ENCODE measurements around the gene CDH3. TPM values are rescaled to one million over a fixed set of nuclear protein-coding genes. Genes with fewer than 3 reads are reported as not detected.

Gene CDH3
- total and polyA plus RNA-seq, 2 of the 8 experiments (the other 6 are each of a cell fraction or from before 2014, with no cell fraction given) = 146 to 171 TPM

DNA sequence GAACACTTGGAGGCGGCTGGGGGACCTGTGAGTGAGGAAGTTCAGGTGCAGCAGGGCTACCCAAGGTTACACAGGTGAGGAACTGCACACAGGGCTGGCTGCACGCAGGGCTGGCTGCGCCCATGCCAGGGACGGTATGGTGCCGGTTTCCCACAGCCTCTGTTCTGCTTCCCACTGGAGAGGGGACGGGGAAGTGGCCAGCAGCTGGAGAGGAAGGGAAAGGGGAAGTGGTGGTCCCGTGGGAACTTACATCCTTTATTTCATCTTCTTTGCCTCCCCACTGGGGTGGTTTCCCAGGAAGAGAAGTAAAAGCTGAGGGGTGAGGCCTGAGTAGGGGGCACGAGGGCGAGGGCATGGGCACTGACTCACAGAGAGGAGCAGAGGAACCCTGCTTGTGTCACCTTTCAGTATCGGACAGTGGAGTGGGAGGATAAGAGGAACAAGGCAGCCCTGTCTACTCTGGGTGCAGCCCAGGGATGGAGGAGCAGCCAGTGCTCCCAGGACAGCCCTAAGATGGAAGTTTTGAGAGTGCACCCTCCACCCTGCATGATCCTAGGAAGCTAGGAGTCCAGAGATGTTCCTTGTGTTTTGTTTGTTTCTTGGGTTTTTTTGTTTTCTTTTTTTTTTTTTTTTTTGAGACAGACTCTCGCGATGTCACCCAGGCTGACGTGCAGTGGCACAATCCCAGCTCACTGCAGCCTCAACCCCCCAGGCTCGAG lies 66.5 kb downstream of the CDH3 start (continued):
- TF ChIP-seq GTF2F1 (IDR thresholded peaks at IDR 0.05; ENCODE audit: borderline replicate concordance, low read depth, low read length) (no peak), SIX5 (IDR thresholded peaks at IDR 0.05; ENCODE audit: low read depth, low read length) (no peak), POLR2A (IDR thresholded peaks at IDR 0.05; ENCODE audit: control extremely low read depth in 1 of 2, low read depth in 2 of 2, low read length in 2 of 2) (no peak)
